K562 (cell line): Measurements from ENCODE around the gene ARL11.

Source experiments
- TF ChIP-seq, protein P1 (sequence below), 2 experiments: fragments of 450-650 bp; formaldehyde crosslinking in 1 of 2; IDR thresholded peaks; 2 replicates each; pipeline versions ENCODE4 v1.4.0 to v1.6.1; 2014 to 2020; ENCODE audit warnings: mild to moderate bottlenecking in 2 of 2, borderline replicate concordance in 1 of 2, low read depth in 1 of 2
- TF ChIP-seq, protein P2 (sequence below): fragments of 250-450 bp; sonication (Bioruptor Pico); IDR thresholded peaks from 2 replicates; pipeline ENCODE4 v1.5.0; 2020; ENCODE audit warnings: mild to moderate bottlenecking, borderline replicate concordance
- TF ChIP-seq, protein P3 (sequence below), 3 experiments: IDR thresholded peaks in 2 of 3; conservative IDR thresholded peaks in 1 of 3; 2 replicates each; pipeline ENCODE4 v1.5.1; 2011 to 2012; ENCODE audit warnings: low read length in 3 of 3, mild to moderate bottlenecking in 3 of 3, control low read depth in 2 of 3, improper control_type of control experiment in 1 of 3, inconsistent platforms in 1 of 3, low read depth in 1 of 3, mixed read lengths in 1 of 3, moderate library complexity in 1 of 3; ENCODE audit not compliant: insufficient read depth in 2 of 3

DNA sequence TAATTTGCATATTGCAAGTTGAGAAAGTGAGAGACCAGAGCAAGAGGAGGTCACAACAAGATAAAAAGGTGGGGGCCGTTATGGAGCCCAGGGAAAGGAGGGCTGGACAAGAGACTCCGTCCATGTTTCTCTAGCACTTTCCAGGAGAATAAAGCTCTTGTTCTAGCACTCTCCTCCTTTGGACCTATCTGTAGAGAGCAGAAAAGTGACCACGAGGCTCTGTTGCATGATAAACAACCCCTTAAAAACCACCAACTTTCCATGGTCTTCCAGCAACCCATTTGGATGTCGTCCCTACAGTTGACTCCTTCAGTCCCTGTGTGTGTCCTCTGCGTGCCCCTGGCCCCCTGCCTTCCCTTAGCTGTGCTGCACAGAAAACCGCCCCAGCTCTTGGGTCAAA is 4.1 kb upstream of the ARL11 start:
- TF ChIP-seq, protein P1, sequence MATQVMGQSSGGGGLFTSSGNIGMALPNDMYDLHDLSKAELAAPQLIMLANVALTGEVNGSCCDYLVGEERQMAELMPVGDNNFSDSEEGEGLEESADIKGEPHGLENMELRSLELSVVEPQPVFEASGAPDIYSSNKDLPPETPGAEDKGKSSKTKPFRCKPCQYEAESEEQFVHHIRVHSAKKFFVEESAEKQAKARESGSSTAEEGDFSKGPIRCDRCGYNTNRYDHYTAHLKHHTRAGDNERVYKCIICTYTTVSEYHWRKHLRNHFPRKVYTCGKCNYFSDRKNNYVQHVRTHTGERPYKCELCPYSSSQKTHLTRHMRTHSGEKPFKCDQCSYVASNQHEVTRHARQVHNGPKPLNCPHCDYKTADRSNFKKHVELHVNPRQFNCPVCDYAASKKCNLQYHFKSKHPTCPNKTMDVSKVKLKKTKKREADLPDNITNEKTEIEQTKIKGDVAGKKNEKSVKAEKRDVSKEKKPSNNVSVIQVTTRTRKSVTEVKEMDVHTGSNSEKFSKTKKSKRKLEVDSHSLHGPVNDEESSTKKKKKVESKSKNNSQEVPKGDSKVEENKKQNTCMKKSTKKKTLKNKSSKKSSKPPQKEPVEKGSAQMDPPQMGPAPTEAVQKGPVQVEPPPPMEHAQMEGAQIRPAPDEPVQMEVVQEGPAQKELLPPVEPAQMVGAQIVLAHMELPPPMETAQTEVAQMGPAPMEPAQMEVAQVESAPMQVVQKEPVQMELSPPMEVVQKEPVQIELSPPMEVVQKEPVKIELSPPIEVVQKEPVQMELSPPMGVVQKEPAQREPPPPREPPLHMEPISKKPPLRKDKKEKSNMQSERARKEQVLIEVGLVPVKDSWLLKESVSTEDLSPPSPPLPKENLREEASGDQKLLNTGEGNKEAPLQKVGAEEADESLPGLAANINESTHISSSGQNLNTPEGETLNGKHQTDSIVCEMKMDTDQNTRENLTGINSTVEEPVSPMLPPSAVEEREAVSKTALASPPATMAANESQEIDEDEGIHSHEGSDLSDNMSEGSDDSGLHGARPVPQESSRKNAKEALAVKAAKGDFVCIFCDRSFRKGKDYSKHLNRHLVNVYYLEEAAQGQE (IDR thresholded peaks at IDR 0.05; ENCODE audit: borderline replicate concordance) = no peak
- TF ChIP-seq, protein P1 (CRISPR knock-in tag; IDR thresholded peaks at IDR 0.05; ENCODE audit: low read depth) = no peak
- TF ChIP-seq, protein P2, sequence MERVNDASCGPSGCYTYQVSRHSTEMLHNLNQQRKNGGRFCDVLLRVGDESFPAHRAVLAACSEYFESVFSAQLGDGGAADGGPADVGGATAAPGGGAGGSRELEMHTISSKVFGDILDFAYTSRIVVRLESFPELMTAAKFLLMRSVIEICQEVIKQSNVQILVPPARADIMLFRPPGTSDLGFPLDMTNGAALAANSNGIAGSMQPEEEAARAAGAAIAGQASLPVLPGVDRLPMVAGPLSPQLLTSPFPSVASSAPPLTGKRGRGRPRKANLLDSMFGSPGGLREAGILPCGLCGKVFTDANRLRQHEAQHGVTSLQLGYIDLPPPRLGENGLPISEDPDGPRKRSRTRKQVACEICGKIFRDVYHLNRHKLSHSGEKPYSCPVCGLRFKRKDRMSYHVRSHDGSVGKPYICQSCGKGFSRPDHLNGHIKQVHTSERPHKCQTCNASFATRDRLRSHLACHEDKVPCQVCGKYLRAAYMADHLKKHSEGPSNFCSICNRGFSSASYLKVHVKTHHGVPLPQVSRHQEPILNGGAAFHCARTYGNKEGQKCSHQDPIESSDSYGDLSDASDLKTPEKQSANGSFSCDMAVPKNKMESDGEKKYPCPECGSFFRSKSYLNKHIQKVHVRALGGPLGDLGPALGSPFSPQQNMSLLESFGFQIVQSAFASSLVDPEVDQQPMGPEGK = no peak
- TF ChIP-seq, protein P3, sequence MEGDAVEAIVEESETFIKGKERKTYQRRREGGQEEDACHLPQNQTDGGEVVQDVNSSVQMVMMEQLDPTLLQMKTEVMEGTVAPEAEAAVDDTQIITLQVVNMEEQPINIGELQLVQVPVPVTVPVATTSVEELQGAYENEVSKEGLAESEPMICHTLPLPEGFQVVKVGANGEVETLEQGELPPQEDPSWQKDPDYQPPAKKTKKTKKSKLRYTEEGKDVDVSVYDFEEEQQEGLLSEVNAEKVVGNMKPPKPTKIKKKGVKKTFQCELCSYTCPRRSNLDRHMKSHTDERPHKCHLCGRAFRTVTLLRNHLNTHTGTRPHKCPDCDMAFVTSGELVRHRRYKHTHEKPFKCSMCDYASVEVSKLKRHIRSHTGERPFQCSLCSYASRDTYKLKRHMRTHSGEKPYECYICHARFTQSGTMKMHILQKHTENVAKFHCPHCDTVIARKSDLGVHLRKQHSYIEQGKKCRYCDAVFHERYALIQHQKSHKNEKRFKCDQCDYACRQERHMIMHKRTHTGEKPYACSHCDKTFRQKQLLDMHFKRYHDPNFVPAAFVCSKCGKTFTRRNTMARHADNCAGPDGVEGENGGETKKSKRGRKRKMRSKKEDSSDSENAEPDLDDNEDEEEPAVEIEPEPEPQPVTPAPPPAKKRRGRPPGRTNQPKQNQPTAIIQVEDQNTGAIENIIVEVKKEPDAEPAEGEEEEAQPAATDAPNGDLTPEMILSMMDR (IDR thresholded peaks at IDR 0.05 in 2 of 3, conservative IDR thresholded peaks at IDR 0.05 in 1 of 3; ENCODE audit: insufficient read depth in 2 of 3, low read depth in 1 of 3, low read length in 3 of 3) = no peak
